Measurements from ENCODE around the gene UCMA.
"Not testable (repeated sequence)": the region's sequence is repeated elsewhere in the genome, so short reads cannot be mapped to it uniquely, and the experiment has no call there.

UCMA gene, protein sequence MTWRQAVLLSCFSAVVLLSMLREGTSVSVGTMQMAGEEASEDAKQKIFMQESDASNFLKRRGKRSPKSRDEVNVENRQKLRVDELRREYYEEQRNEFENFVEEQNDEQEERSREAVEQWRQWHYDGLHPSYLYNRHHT

GRCh38 chr10:13234172-13234571 lies at the start of gene UCMA:
UCMA (minus strand) TSS chr10:13234374; CDS start chr10:13234258, 116 bp downstream.
- no peaks in the 10 kb centered on the region for H3K36me3 Mint-ChIP-seq
- ATAC-seq (replicated peaks) (no peak), DNase-seq (no peak)
- no peak within 1 kb of the TSS for H3K4me3 Mint-ChIP-seq
- H3K27me3 Mint-ChIP-seq: peaks cover 4 to 20% of the 10 kb centered on the region in 2 donors
- H3K4me1 Mint-ChIP-seq: no peaks in the 10 kb centered on the region
- no peak within 1 kb of the TSS for H3K27ac Mint-ChIP-seq
- no peaks in the 10 kb centered on the region for H3K9me3 Mint-ChIP-seq

- DNase-seq; H3K4me1 Mint-ChIP-seq; H3K4me3 Mint-ChIP-seq; H3K27ac Mint-ChIP-seq; H3K9me3 Mint-ChIP-seq; ATAC-seq (replicated peaks); H3K27me3 Mint-ChIP-seq: not testable (repeated sequence)
- peaks cover 10 to 19% of the 10 kb centered on the region in 2 donors for H3K36me3 Mint-ChIP-seq
Observed at GRCh38 chr10:13282348-13282747, 48.2 kb upstream of the UCMA start.

DNA sequence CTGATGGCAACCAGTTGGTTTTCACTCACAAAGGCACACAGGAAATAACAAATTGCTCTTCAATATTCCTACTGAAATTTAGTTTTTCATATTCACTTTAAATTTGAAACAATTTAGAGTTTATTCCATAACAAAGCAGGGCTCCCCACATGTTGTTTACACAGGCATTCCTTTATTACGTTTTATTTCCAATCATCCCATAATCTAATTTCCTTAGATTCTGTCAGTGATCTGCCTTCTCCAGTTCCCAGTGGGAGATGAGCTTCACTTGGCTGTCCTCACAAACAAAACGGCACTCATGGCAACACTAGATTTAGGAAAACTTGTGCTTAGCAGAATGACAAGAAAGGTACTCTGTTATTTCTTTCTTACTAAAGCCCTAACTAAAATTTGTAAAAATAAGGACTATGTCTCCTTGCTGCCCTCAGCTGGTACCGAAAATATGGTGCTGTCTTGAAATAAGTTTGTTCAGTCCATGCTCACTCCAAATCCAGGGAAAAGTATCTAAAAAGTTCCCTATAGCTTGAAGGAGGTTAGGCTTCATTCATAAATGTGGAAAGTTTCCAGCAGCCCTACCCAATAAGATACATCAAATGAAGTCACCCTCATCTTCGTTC lies 42.7 kb upstream of the UCMA start:
- no peaks in the 10 kb centered on the region for H3K27me3 Mint-ChIP-seq
- H3K9me3 Mint-ChIP-seq: no peaks in the 10 kb centered on the region
- H3K36me3 Mint-ChIP-seq: peaks cover 2 to 8% of the 10 kb centered on the region in 2 donors
- H3K4me3 Mint-ChIP-seq: no peak overlapping the region
- DNase-seq: no peak
- ATAC-seq (replicated peaks): no peak
- H3K27ac Mint-ChIP-seq: no peak overlapping the region
- no peaks in the 10 kb centered on the region for H3K4me1 Mint-ChIP-seq

DNA sequence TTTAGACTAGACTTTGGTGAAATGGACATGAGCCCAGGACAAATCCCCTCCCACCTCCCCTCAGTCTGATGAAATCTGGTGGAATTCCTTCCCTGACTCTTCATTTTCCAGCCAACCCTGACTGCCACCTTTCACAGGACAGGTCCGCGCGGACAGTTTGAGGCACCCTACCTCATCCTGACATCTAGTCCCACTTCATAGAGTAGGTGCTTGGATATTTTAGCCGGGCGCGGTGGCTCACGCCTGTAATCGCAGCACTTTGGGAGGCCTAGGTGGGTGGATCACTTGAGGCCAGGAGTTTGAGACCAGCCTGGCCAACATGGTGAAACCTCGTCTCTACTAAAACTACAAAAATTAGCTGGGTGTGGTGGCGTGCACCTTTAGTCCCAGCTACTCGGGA lies 42.0 kb upstream of the UCMA start:
- not testable (repeated sequence) for H3K36me3 Mint-ChIP-seq; H3K27ac Mint-ChIP-seq; H3K4me1 Mint-ChIP-seq; DNase-seq; H3K27me3 Mint-ChIP-seq; H3K4me3 Mint-ChIP-seq; ATAC-seq (replicated peaks); H3K9me3 Mint-ChIP-seq

- H3K27me3 Mint-ChIP-seq: no peaks in the 10 kb centered on the region
- no peak for ATAC-seq (replicated peaks)
- no peak overlapping the region for H3K27ac Mint-ChIP-seq
- DNase-seq: no peak
- H3K4me1 Mint-ChIP-seq: peaks cover 6 to 8% of the 10 kb centered on the region in 2 donors
- no peak overlapping the region for H3K4me3 Mint-ChIP-seq
- peaks cover 0 to 2% of the 10 kb centered on the region in 2 donors for H3K36me3 Mint-ChIP-seq
- no peaks in the 10 kb centered on the region for H3K9me3 Mint-ChIP-seq
Observed at GRCh38 chr10:13272164-13272571, 38.0 kb upstream of the UCMA start.

DNA sequence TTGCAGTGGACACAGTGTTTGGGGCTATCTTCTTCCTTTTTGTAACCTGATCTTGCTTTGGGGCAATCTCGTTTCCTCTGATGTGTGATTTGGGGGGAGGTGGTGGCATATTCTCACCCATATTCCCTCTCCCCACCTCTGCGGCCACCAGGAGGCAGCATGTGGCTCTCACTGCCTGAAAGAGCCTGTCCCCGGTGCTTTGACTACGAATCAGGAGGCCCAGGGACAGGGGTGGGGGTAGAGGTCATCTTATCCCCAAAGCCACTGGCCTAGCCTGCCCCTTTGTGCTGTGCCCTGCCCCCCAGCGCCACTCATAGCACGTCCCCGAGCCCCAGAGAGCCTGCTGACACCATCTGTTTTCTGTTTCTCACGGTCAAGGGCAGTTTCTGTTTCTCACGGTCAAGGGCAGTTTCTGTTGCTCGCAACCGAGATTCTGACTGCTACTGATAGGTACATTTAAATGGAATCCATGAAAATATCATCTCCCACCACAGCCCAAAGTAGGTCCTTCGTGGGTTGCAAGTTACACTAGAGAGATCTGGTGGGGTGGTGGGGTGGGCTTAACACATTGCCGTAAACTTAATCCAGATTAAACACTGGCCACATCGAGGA lies 37.5 kb upstream of the UCMA start:
- ATAC-seq (replicated peaks) (peak in 1 of 2 donors; percentile 34), DNase-seq (no peak)
- Mint-ChIP-seq H3K27ac (no peak overlapping the region), H3K9me3 (no peaks in the 10 kb centered on the region), H3K27me3 (no peaks in the 10 kb centered on the region), H3K4me1 (peaks cover 6 to 8% of the 10 kb centered on the region in 2 donors), H3K4me3 (no peak overlapping the region), H3K36me3 (peaks cover 0 to 2% of the 10 kb centered on the region in 2 donors)

DNA sequence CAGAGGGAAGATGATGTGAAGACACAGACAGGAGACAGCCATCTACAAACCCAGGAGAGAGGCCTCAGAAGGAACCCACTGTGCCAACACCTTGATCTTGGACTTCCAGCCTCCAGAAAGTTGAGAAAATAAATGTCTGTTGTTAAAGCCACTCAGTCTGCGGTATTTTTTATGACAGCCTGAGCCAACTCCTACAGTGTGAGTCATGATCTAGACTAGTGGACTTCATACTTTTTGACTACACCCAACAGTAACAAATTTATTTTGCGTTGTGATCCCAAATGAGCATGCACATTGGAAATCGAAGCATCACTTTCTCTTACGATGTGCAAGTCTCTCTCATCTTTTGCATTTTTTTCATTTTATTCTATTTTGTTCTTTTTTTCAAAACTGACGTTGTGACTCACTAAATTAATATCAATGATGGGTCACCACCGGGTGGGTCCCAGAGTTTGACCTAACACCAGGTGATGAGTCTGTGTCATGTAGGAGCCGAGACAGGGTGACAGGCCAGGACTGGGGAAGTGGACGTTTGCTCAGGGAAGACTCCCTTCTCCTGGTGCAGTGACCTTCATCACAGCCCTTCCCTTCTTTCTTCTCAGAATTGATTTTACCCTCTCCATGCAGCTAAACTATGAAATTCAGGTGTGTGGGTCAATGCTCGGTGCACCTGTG lies 36.8 kb upstream of the UCMA start:
- Mint-ChIP-seq H3K4me3 (no peak overlapping the region), H3K36me3 (peaks cover 0 to 2% of the 10 kb centered on the region in 2 donors), H3K9me3 (no peaks in the 10 kb centered on the region), H3K4me1 (peaks cover 6 to 8% of the 10 kb centered on the region in 2 donors), H3K27ac (no peak overlapping the region), H3K27me3 (peaks cover 3 to 6% of the 10 kb centered on the region in 2 donors)
- no peak for DNase-seq
- no peak for ATAC-seq (replicated peaks)

- Mint-ChIP-seq H3K9me3 (no peaks in the 10 kb centered on the region), H3K27me3 (peaks cover 13 to 24% of the 10 kb centered on the region in 2 donors), H3K4me1 (peaks cover 6 to 8% of the 10 kb centered on the region in 2 donors), H3K4me3 (no peak overlapping the region), H3K27ac (no peak overlapping the region), H3K36me3 (peaks cover 0 to 2% of the 10 kb centered on the region in 2 donors)
- ATAC-seq (replicated peaks) (no peak), DNase-seq (no peak)
Observed at GRCh38 chr10:13268841-13269240, 34.7 kb upstream of the UCMA start.

DNA sequence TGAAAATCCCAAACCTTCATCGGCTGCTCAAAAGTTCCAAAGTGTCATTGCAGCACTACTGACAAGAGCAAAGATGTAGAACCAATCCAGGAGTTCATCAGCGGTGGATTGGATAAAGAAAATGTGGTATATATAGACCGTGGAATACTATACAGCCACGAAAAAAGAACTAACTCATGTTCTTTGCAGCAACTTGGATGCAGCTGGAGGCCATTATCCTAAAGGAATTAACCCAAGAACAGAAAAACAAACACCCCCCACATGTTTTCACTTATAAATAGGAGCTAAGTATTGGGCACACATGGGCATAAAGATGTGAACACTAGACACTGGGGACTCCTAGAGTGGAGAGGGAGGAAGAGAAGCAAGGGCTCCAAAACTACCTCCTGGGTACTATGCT lies 34.1 kb upstream of the UCMA start:
- no peak overlapping the region for H3K27ac Mint-ChIP-seq
- no peak overlapping the region for H3K4me3 Mint-ChIP-seq
- peaks cover 17 to 27% of the 10 kb centered on the region in 2 donors for H3K27me3 Mint-ChIP-seq
- ATAC-seq (replicated peaks) (no peak), DNase-seq (no peak)
- H3K36me3 Mint-ChIP-seq: peaks cover 0 to 1% of the 10 kb centered on the region in 2 donors
- peaks cover 0 to under 1% of the 10 kb centered on the region in 2 donors for H3K9me3 Mint-ChIP-seq
- peaks cover 6 to 8% of the 10 kb centered on the region in 2 donors for H3K4me1 Mint-ChIP-seq

GRCh38 chr10:13263591-13263990 lies 29.4 kb upstream of the UCMA start:
- no peak overlapping the region for H3K27ac Mint-ChIP-seq
- DNase-seq (no peak), ATAC-seq (replicated peaks) (no peak)
- H3K4me1 Mint-ChIP-seq: peaks cover 0 to under 1% of the 10 kb centered on the region in 2 donors
- no peak overlapping the region for H3K4me3 Mint-ChIP-seq
- peaks cover 0 to 1% of the 10 kb centered on the region in 2 donors for H3K36me3 Mint-ChIP-seq
- peaks cover 2 to 8% of the 10 kb centered on the region in 2 donors for H3K9me3 Mint-ChIP-seq
- peaks cover 26 to 32% of the 10 kb centered on the region in 2 donors for H3K27me3 Mint-ChIP-seq

DNA sequence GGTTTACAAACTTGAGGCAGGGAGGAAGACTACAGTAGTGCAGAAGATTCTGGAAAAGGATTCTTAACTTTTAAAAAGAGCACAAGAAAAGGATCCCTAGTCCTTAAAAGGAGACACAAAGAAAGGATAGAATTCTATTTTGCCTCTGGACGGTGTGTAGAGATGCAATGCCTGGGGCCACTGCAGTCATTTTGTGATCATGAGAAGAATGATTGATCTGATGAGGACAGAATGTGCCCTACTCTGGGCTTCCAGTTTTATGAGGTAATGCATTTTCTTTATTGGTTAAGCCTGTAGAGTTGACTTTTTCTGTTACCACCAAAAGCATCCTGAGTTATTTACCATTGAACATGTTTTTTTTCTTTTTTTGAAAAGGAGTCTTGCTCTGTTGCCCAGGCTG lies 28.3 kb upstream of the UCMA start:
- peaks cover 26 to 32% of the 10 kb centered on the region in 2 donors for H3K27me3 Mint-ChIP-seq
- H3K4me3 Mint-ChIP-seq: no peak overlapping the region
- H3K36me3 Mint-ChIP-seq: peaks cover 0 to 1% of the 10 kb centered on the region in 2 donors
- H3K27ac Mint-ChIP-seq: no peak overlapping the region
- peaks cover 2 to 8% of the 10 kb centered on the region in 2 donors for H3K9me3 Mint-ChIP-seq
- no peak for ATAC-seq (replicated peaks)
- no peak for DNase-seq
- H3K4me1 Mint-ChIP-seq: no peaks in the 10 kb centered on the region

DNA sequence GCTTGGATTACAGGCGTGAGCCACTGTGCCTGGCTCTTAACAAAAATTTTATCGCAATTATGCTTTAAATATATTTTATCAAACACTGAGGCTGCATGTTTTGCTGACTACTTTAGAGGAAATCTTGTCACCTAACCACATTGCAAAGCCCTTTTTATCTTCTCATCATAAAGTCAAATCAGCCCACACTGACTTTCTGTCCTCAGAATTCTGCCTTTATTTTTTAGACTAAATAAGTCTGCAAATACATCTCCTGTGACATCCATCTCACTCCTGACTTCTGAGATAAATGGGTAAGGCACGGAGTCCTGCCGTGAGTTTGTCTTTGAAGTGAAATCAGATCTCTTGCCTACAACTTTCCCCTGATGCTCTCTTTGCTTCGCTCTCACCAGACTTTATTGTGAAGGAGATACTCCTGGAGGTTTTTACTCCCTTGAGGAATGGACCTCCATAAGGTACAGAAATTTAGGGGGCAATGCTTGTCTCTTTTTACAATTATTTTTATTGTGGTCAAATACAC lies 23.5 kb upstream of the UCMA start:
- Mint-ChIP-seq H3K36me3 (no peaks in the 10 kb centered on the region), H3K9me3 (peaks cover 2 to 4% of the 10 kb centered on the region in 2 donors), H3K4me3 (no peak overlapping the region), H3K4me1 (peaks cover 1 to 2% of the 10 kb centered on the region in 2 donors), H3K27ac (no peak overlapping the region), H3K27me3 (peaks cover 0 to 3% of the 10 kb centered on the region in 2 donors)
- DNase-seq: no peak
- no peak for ATAC-seq (replicated peaks)

- Mint-ChIP-seq H3K4me1 (peaks cover 6% of the 10 kb centered on the region in 2 donors), H3K27ac (no peak overlapping the region), H3K36me3 (no peaks in the 10 kb centered on the region), H3K9me3 (peaks cover 2 to 4% of the 10 kb centered on the region in 2 donors), H3K27me3 (no peaks in the 10 kb centered on the region), H3K4me3 (no peak overlapping the region)
- DNase-seq: no peak
- no peak for ATAC-seq (replicated peaks)
Observed at GRCh38 chr10:13256627-13257026, 22.5 kb upstream of the UCMA start.

DNA sequence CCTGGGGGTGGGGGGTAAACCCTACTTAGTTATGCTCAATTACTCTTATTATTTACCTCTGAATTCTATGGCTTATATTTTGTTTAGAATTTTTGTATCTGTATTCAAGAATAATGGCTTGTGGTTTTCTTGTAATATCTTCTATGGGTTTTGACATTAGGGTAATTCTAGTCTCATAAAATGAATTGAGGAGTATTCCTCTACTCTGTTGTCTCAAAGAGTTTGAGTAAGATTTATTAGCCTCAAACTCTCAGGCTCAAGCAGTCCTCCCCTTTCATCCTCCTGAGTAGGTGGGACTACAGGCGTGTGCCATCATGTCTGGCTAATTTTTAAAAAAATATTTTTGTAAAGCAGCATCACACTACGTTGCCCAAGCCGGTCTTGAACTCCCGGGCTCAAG lies 19.6 kb upstream of the UCMA start:
- H3K4me1 Mint-ChIP-seq: peaks cover 6 to 7% of the 10 kb centered on the region in 2 donors
- H3K27me3 Mint-ChIP-seq: no peaks in the 10 kb centered on the region
- no peak for DNase-seq
- no peak overlapping the region for H3K4me3 Mint-ChIP-seq
- no peak for ATAC-seq (replicated peaks)
- no peaks in the 10 kb centered on the region for H3K9me3 Mint-ChIP-seq
- H3K27ac Mint-ChIP-seq: no peak overlapping the region
- no peaks in the 10 kb centered on the region for H3K36me3 Mint-ChIP-seq
